Keratinocyte (primary cell): ENCODE measurements around the gene CSRNP2.

Source experiments
- EZH2 ChIP-seq: IDR thresholded peaks from one replicate; pipeline ENCODE4 v1.6.1; 2012; ENCODE audit warnings: inconsistent platforms, mild to moderate bottlenecking, low read length, moderate library complexity
- TF ChIP-seq, protein P1 (sequence below), 3 experiments: IDR thresholded peaks in 1 of 3; conservative IDR thresholded peaks in 1 of 3; optimal IDR thresholded peaks in 1 of 3; 2 replicates in 2 of 3; 3 replicates in 1 of 3; pipeline versions ENCODE3 to v1.5.1; 2011; ENCODE audit warnings: low read length in 3 of 3, mild to moderate bottlenecking in 3 of 3, moderate library complexity in 2 of 3, control low read depth in 1 of 3, inconsistent platforms in 1 of 3; ENCODE audit not compliant: insufficient read depth in 2 of 3; ENCODE audit errors: extremely low read depth in 1 of 3

DNA sequence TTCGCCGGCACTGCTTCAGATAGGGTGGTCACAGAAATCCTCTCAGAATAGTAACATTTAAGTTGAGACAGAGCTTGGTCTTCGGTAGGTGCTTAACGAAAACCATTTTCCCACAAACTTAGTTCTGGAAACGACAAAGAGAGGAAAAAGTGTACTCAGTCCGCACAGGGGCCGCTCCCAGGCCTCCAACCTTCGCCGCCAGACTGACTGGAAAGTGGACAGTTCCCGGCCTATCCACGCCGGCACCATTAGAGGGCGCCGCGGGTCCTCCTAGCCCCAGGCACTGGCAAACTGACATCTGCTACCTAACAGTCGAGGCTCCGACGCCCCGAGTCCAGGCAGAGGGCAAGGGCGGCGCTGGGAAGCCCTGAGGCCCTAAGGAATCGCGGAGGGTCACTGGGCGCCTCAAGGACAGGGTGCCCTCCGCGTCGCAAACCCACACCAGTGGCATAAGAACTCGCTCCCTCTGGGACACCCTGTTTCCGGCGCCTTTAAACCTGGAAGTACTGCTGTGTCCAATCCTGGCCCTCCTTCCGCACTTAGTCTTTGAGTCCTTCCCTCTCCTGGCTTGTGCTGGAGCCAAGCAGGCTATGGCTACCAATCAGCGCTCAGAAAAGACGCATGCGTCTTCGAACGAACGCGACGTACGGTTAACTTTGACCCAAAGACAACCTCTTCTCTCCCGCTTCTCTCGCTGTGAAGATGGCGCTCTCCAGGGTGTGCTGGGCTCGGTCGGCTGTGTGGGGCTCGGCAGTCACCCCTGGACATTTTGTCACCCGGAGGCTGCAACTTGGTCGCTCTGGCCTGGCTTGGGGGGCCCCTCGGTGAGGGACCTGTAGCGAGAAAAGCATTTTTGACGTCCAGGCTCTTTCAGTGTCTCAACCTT lies 35.5 kb downstream of the CSRNP2 start, which contains the start of gene LETMD1:
- TF ChIP-seq, protein P1, sequence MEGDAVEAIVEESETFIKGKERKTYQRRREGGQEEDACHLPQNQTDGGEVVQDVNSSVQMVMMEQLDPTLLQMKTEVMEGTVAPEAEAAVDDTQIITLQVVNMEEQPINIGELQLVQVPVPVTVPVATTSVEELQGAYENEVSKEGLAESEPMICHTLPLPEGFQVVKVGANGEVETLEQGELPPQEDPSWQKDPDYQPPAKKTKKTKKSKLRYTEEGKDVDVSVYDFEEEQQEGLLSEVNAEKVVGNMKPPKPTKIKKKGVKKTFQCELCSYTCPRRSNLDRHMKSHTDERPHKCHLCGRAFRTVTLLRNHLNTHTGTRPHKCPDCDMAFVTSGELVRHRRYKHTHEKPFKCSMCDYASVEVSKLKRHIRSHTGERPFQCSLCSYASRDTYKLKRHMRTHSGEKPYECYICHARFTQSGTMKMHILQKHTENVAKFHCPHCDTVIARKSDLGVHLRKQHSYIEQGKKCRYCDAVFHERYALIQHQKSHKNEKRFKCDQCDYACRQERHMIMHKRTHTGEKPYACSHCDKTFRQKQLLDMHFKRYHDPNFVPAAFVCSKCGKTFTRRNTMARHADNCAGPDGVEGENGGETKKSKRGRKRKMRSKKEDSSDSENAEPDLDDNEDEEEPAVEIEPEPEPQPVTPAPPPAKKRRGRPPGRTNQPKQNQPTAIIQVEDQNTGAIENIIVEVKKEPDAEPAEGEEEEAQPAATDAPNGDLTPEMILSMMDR (optimal IDR thresholded peaks at IDR 0.05 in 1 of 3, IDR thresholded peaks at IDR 0.05 in 1 of 3, conservative IDR thresholded peaks at IDR 0.05 in 1 of 3; ENCODE audit: extremely low read depth in 1 of 3, insufficient read depth in 2 of 3, low read length in 3 of 3) = peak; percentile 88 to 92 (median 92)
- TF ChIP-seq EZH2 = no peak
